ENCODE data around the gene ROCK1.

- no peak for TF ChIP-seq ZBTB33 (IDR thresholded peaks at IDR 0.05)
- no peak for TF ChIP-seq CTCF (IDR thresholded peaks at IDR 0.05; ENCODE audit: low read depth, low read length, missing input control)
- no peak for TF ChIP-seq FOXA1 (IDR thresholded peaks at IDR 0.05)
- TF ChIP-seq RXRA (IDR thresholded peaks at IDR 0.05): no peak
- no peak for TF ChIP-seq TAF1 (conservative IDR thresholded peaks at IDR 0.05)
- no peak for TF ChIP-seq REST (IDR thresholded peaks at IDR 0.05)
- no peak for TF ChIP-seq SP1 (IDR thresholded peaks at IDR 0.05)
- TF ChIP-seq JUND (IDR thresholded peaks at IDR 0.05): no peak
- TF ChIP-seq ATF3 (IDR thresholded peaks at IDR 0.05): no peak
- no peak for TF ChIP-seq GABPA (IDR thresholded peaks at IDR 0.05 in 1 of 2, conservative IDR thresholded peaks at IDR 0.05 in 1 of 2)
- no peak for TF ChIP-seq RAD21 (IDR thresholded peaks at IDR 0.05)
- TF ChIP-seq HNF4G (IDR thresholded peaks at IDR 0.05): no peak
- TF ChIP-seq MAX (IDR thresholded peaks at IDR 0.05): no peak
These were observed 20.8 kb upstream of the ROCK1 start for GRCh38 chr18:21132398-21132918.

All from liver (tissue), 3 donors.